ENCODE measurements around the gene ATP8B4. TPM values are rescaled to one million over a fixed set of nuclear protein-coding genes. Genes with fewer than 3 reads are reported as not detected.

ATP8B4 gene
- total RNA-seq, 1 experiment from 2014 or later, result 0.20 TPM

DNA sequence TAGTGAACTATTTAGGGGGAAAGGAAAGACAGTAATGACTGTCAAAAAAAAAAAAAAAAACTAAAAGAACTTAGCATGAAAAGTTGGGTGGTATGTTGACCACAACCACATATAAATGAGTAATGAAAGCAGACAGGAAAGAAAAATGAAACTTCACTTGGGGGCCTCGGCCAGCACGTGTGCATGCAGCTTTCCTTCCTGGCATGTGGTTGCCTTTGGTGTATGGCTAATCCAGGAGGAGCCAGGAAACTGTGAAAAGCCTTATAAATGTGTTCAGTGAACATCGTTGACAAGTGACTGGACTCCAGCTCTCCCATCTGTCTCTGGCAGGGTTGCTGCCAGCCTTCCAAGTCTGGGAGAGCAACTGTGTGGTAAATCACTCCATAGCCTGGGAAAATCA is 303.1 kb downstream of the ATP8B4 start:
- Histone ChIP-seq H3K27me3 (ENCODE audit: insufficient read depth, low read depth) (no peaks in the 10 kb centered on the region), H3K79me2 (ENCODE audit: low read depth) (no peaks in the 10 kb centered on the region), H3K4me1 (replicated peaks; ENCODE audit: insufficient read depth) (no peaks in the 10 kb centered on the region), H3F3A (ENCODE audit: insufficient read depth, low read depth) (no peaks in the 10 kb centered on the region), H3K9me2 (ENCODE audit: insufficient read depth) (no peaks in the 10 kb centered on the region), H3K4me2 (no peak overlapping the region), H2AFZ (no peak overlapping the region), H3K36me3 (ENCODE audit: low read depth) (no peaks in the 10 kb centered on the region), H4K20me1 (ENCODE audit: insufficient read depth) (no peaks in the 10 kb centered on the region), H3K9me3 (ENCODE audit: insufficient read depth, low read depth) (no peaks in the 10 kb centered on the region), H3K27ac (no peak overlapping the region), H3K4me3 (no peak overlapping the region)
- ChIA-PET POLR2A (ENCODE audit: unreplicated experiment) (no interaction called here), CTCF (no interaction called here)
- DNase-seq, result no peak
- intact Hi-C loops (cut with micrococcal nuclease; ENCODE audit: unreplicated experiment), result no loop called here
- no peak for TF ChIP-seq EZH2 (IDR thresholded peaks at IDR 0.05; ENCODE audit: low read depth)
- TF ChIP-seq, protein P1, sequence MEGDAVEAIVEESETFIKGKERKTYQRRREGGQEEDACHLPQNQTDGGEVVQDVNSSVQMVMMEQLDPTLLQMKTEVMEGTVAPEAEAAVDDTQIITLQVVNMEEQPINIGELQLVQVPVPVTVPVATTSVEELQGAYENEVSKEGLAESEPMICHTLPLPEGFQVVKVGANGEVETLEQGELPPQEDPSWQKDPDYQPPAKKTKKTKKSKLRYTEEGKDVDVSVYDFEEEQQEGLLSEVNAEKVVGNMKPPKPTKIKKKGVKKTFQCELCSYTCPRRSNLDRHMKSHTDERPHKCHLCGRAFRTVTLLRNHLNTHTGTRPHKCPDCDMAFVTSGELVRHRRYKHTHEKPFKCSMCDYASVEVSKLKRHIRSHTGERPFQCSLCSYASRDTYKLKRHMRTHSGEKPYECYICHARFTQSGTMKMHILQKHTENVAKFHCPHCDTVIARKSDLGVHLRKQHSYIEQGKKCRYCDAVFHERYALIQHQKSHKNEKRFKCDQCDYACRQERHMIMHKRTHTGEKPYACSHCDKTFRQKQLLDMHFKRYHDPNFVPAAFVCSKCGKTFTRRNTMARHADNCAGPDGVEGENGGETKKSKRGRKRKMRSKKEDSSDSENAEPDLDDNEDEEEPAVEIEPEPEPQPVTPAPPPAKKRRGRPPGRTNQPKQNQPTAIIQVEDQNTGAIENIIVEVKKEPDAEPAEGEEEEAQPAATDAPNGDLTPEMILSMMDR (conservative IDR thresholded peaks at IDR 0.05), result no peak
- no TSS peak for BruUV-seq (replicated peaks)

DNA sequence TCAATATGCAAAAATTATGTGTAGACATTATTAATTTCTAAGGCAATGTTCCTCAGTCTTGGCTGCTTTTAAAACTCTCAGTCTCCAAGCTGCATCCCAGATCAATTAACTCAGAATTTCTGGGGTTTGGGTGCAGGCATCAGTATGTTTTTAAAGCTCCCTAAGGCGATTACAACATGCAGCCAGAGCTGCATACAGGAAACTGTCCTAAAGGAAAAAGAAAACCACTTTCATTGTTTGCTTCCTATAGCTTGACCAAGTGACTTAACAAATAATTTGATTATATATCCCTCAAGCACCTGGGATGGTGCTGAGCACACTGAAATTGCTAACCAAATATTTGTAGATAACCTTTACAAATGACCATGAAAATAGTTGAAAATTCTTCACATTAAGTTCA is 303.5 kb downstream of the ATP8B4 start:
- H3K27ac ChIP-seq, result no peak overlapping the region
- BruUV-seq (replicated peaks), result no TSS peak
- H3K4me2 ChIP-seq, result no peak overlapping the region
- ChIA-PET POLR2A (ENCODE audit: unreplicated experiment) (no interaction called here), CTCF (no interaction called here)
- intact Hi-C loops (cut with micrococcal nuclease; ENCODE audit: unreplicated experiment), result no loop called here
- no peaks in the 10 kb centered on the region for H3K79me2 ChIP-seq (ENCODE audit: low read depth)
- no peaks in the 10 kb centered on the region for H4K20me1 ChIP-seq (ENCODE audit: insufficient read depth)
- H3F3A ChIP-seq (ENCODE audit: insufficient read depth, low read depth), result no peaks in the 10 kb centered on the region
- no peaks in the 10 kb centered on the region for H3K36me3 ChIP-seq (ENCODE audit: low read depth)
- no peak overlapping the region for H2AFZ ChIP-seq
- H3K4me1 ChIP-seq (replicated peaks; ENCODE audit: insufficient read depth), result no peaks in the 10 kb centered on the region
- H3K9me2 ChIP-seq (ENCODE audit: insufficient read depth), result no peaks in the 10 kb centered on the region
- H3K27me3 ChIP-seq (ENCODE audit: insufficient read depth, low read depth), result no peaks in the 10 kb centered on the region
- DNase-seq, result no peak
- H3K4me3 ChIP-seq, result no peak overlapping the region
- TF ChIP-seq, protein P1 (conservative IDR thresholded peaks at IDR 0.05), result no peak
- no peak for TF ChIP-seq EZH2 (IDR thresholded peaks at IDR 0.05; ENCODE audit: low read depth)
- H3K9me3 ChIP-seq (ENCODE audit: insufficient read depth, low read depth), result no peaks in the 10 kb centered on the region

DNA sequence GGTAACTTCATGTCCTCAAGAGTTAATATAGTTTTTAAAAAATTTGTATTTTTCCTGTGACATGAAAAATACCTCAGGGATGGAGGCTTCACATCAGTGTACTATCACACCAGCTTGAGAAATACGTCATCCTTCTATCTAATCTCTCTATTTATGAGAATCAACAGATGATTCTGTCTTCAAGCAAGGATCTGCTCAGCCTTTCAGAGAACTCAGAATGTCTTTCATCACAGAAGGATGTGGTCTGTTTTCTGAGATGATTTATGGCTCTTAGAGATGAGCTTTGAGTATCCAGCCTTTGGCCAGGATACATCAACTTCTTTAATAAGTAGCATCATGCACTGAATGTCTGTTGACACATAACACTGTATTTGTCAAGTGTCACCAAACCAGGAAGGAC is 304.3 kb downstream of the ATP8B4 start:
- Histone ChIP-seq H4K20me1 (ENCODE audit: insufficient read depth) (no peaks in the 10 kb centered on the region), H2AFZ (no peak overlapping the region), H3K9me3 (ENCODE audit: insufficient read depth, low read depth) (no peaks in the 10 kb centered on the region), H3K36me3 (ENCODE audit: low read depth) (no peaks in the 10 kb centered on the region), H3F3A (ENCODE audit: insufficient read depth, low read depth) (no peaks in the 10 kb centered on the region), H3K4me1 (replicated peaks; ENCODE audit: insufficient read depth) (no peaks in the 10 kb centered on the region), H3K4me2 (no peak overlapping the region), H3K79me2 (ENCODE audit: low read depth) (no peaks in the 10 kb centered on the region), H3K27me3 (ENCODE audit: insufficient read depth, low read depth) (no peaks in the 10 kb centered on the region), H3K4me3 (no peak overlapping the region), H3K27ac (no peak overlapping the region), H3K9me2 (ENCODE audit: insufficient read depth) (no peaks in the 10 kb centered on the region)
- no peak for DNase-seq
- ChIA-PET CTCF (no interaction called here), POLR2A (ENCODE audit: unreplicated experiment) (no interaction called here)
- no TSS peak for BruUV-seq (replicated peaks)
- intact Hi-C loops (cut with micrococcal nuclease; ENCODE audit: unreplicated experiment), result no loop called here
- no peak for TF ChIP-seq EZH2 (IDR thresholded peaks at IDR 0.05; ENCODE audit: low read depth)
- TF ChIP-seq, protein P1 (conservative IDR thresholded peaks at IDR 0.05), result no peak
